ENCODE results near the gene DLG5. TPM values are rescaled to one million over a fixed set of nuclear protein-coding genes. Genes with fewer than 3 reads are reported as not detected.

DLG5 gene
- total RNA-seq, 2 donors from 2014 or later = 22.6 to 35.6 TPM

- Histone ChIP-seq H3K27ac (no peak overlapping the region), H3K27me3 (no peaks in the 10 kb centered on the region), H3K4me3 (no peak overlapping the region), H3K9me3 (no peaks in the 10 kb centered on the region), H3K4me1 (peaks cover 30% of the 10 kb centered on the region), H3K36me3 (replicated peaks in 1 of 2; ENCODE audit: insufficient read depth in 1 of 2, low read depth in 2 of 2) (no peaks in the 10 kb centered on the region)
- intact Hi-C loops (cut with DNase I) = no loop called here
- DNase-seq (no peak), ATAC-seq (no peak)
- 90 to 94% methylated on average over 3 of the region's 3 CpGs for WGBS, 2 donors
- TF ChIP-seq POLR2A (IDR thresholded peaks at IDR 0.05) = no peak
- no peak for TF ChIP-seq CTCF (IDR thresholded peaks at IDR 0.05)
Observed at GRCh38 chr10:77907462-77907861, 19.1 kb downstream of the DLG5 start.

- no peak for TF ChIP-seq CTCF (IDR thresholded peaks at IDR 0.05)
- intact Hi-C loops (cut with DNase I) = no loop called here
- Histone ChIP-seq H3K9me3 (no peaks in the 10 kb centered on the region), H3K4me1 (peaks cover 30% of the 10 kb centered on the region), H3K36me3 (replicated peaks in 1 of 2; ENCODE audit: insufficient read depth in 1 of 2, low read depth in 2 of 2) (no peaks in the 10 kb centered on the region), H3K27me3 (no peaks in the 10 kb centered on the region), H3K27ac (peak overlapping the region in 1 of 4 donors; percentile 32), H3K4me3 (no peak overlapping the region)
- ATAC-seq (no peak), DNase-seq (no peak)
- 85 to 88% methylated on average over 5 of the region's 5 CpGs for WGBS, 2 donors
Observed at GRCh38 chr10:77906951-77907421, 19.6 kb downstream of the DLG5 start.

- H3K4me1 ChIP-seq = peaks cover 26% of the 10 kb centered on the region
- no peak for DNase-seq
- no peaks in the 10 kb centered on the region for H3K27me3 ChIP-seq
- H3K27ac ChIP-seq = no peak overlapping the region
- H3K4me3 ChIP-seq = no peak overlapping the region
- no peaks in the 10 kb centered on the region for H3K9me3 ChIP-seq
- no peaks in the 10 kb centered on the region for H3K36me3 ChIP-seq (replicated peaks in 1 of 2; ENCODE audit: insufficient read depth in 1 of 2, low read depth in 2 of 2)
- intact Hi-C loops (cut with DNase I) = no loop called here
- ATAC-seq = no peak
- WGBS, 2 donors = 38 to 47% methylated on average over 1 of the region's 1 CpG
- TF ChIP-seq POLR2A (IDR thresholded peaks at IDR 0.05) = no peak
- no peak for TF ChIP-seq CTCF (IDR thresholded peaks at IDR 0.05)
Observed at GRCh38 chr10:77905781-77906180, 20.8 kb downstream of the DLG5 start.

- H3K9me3 ChIP-seq = no peaks in the 10 kb centered on the region
- TF ChIP-seq POLR2A (IDR thresholded peaks at IDR 0.05) (no peak), CTCF (IDR thresholded peaks at IDR 0.05) (no peak)
- no peak for ATAC-seq
- H3K4me1 ChIP-seq = peaks cover 25% of the 10 kb centered on the region
- WGBS, 2 donors = 82 to 83% methylated on average over 9 of the region's 9 CpGs
- no peaks in the 10 kb centered on the region for H3K27me3 ChIP-seq
- DNase-seq = no peak
- H3K4me3 ChIP-seq = no peak overlapping the region
- intact Hi-C loops (cut with DNase I) = no loop called here
- H3K36me3 ChIP-seq (replicated peaks in 1 of 2; ENCODE audit: insufficient read depth in 1 of 2, low read depth in 2 of 2) = no peaks in the 10 kb centered on the region
- no peak overlapping the region for H3K27ac ChIP-seq
Observed at GRCh38 chr10:77905086-77905748, 21.3 kb downstream of the DLG5 start.
